ENCODE results near the gene CHRM5.
"Not testable (repeated sequence)": the region's sequence is repeated elsewhere in the genome, so short reads cannot be mapped to it uniquely, and the experiment has no call there.

DNA sequence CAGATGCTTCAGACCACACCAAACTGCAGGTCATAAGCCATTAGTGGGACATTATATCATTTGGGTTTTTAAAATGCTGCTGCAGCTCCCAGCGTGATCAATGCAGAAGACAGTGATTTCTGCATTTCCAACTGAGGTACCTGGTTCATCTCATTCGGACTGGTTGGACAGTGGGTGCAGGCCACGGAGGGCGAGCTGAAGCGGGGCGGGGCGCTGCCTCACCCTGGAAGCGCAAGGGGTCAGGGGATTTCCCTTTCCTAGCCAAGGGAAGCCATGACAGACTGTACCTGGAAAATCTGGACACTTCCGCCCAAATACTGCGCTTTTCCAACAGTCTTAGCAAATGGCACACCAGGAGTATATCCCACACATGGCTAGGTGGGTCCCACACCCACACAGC lies 27.4 kb downstream of the CHRM5 start:
- TF ChIP-seq, protein P1, sequence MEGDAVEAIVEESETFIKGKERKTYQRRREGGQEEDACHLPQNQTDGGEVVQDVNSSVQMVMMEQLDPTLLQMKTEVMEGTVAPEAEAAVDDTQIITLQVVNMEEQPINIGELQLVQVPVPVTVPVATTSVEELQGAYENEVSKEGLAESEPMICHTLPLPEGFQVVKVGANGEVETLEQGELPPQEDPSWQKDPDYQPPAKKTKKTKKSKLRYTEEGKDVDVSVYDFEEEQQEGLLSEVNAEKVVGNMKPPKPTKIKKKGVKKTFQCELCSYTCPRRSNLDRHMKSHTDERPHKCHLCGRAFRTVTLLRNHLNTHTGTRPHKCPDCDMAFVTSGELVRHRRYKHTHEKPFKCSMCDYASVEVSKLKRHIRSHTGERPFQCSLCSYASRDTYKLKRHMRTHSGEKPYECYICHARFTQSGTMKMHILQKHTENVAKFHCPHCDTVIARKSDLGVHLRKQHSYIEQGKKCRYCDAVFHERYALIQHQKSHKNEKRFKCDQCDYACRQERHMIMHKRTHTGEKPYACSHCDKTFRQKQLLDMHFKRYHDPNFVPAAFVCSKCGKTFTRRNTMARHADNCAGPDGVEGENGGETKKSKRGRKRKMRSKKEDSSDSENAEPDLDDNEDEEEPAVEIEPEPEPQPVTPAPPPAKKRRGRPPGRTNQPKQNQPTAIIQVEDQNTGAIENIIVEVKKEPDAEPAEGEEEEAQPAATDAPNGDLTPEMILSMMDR (IDR thresholded peaks at IDR 0.05), result not testable (repeated sequence)
- TF ChIP-seq POLR2A (IDR thresholded peaks at IDR 0.05), result not testable (repeated sequence)

Data from uterus (tissue), 2 donors.